Fibroblast of skin of right biceps (primary cell): ENCODE measurements around the gene PLAAT3.
"Not testable (repeated sequence)": the region's sequence is repeated elsewhere in the genome, so short reads cannot be mapped to it uniquely, and the experiment has no call there.

Experiments
- DNase-seq: peaks from one replicate; pipeline ENCODE4 v3.0.0-alpha.2; 2013

Gene PLAAT3

GRCh38 chr11:63564784-63565350, 49.4 kb downstream of the PLAAT3 start:
- DNase-seq, result no peak

- no peak for DNase-seq
Observed at GRCh38 chr11:63564056-63564774, 50.0 kb downstream of the PLAAT3 start.

DNA sequence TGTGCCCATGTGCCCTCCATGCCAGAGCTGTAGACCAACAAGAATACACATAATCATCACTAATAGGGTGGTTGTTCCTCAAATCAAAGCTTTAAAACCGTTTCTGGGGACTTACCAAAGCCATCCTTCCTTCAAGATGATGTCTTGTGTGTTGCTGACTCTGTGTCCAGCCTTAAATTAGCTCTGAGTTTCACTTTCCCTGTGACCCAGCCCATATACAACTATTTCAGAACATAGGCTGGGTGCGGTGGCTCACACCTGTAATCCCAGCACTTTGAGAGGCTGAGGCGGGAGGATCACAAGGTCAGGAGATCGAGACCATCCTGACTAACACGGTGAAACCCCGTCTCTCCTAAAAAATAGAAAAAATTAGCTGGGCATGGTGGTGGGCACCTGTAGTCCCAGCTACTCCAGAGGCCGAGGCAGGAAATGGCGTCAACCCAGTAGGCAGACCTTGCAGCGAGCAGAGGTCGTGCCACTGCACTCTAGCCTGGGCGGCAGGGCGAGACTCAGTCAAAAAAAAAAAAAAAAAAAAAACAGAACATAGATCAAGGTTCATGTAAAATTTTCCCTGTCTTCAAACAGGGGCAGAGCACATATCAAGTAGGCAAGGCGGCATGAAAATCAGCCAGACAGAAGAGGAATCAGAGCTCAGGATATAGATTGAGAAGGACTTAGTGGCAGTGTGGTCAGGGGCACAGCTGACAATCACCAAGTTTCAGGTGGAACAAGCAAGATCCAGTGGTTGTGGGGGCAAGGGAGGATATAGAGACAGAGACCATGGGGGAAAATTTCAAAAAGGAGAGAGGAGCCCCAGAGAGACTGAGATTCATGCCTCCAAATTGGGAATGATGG, 50.8 kb downstream of the PLAAT3 start, which contains the start of gene PLAAT2:
Gene PLAAT2, minus strand, starts transcription at position 179 of the 855 bp plus-strand sequence. Its CDS starts 55 bp downstream, at position 124.
- DNase-seq, result no peak

- DNase-seq, result no peak
Observed at GRCh38 chr11:63560506-63561180, 53.6 kb downstream of the PLAAT3 start.

DNA sequence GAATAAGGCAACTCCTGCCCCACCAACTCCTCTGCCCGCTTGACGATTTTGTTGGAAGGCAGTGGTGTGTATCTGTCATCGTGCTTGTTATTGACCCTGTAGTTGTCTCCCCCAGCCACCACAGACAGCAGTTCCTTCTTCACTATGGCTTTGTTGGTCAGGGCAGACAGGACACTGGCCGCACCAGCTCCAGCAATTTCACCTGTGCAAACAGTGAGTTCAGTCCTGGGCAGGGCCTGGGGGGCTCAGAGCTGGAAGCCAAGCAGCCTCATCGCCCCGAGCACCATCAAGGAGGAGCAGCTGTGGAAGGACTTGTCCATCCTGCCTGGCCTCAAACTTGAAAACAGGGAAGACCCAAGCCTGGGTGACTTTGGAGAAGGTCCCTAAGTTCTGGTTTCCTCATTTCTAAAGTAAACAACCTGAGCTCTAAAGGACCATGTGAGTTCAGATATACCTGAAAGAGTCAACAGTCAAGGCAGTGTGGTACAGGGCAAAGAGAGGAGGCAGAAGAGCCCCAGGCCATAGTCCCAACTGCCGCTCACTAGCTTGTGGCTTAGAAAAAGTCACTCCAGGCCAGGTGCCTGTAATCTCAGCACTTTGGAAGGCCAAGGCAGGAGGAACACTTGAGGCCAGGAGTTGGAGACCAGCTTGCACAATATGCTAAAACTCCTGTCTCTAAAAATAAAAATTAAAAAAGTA, 55.6 kb downstream of the PLAAT3 start:
- DNase-seq, result no peak

- no peak for DNase-seq
Observed at GRCh38 chr11:63557570-63557969, 56.7 kb downstream of the PLAAT3 start.

DNA sequence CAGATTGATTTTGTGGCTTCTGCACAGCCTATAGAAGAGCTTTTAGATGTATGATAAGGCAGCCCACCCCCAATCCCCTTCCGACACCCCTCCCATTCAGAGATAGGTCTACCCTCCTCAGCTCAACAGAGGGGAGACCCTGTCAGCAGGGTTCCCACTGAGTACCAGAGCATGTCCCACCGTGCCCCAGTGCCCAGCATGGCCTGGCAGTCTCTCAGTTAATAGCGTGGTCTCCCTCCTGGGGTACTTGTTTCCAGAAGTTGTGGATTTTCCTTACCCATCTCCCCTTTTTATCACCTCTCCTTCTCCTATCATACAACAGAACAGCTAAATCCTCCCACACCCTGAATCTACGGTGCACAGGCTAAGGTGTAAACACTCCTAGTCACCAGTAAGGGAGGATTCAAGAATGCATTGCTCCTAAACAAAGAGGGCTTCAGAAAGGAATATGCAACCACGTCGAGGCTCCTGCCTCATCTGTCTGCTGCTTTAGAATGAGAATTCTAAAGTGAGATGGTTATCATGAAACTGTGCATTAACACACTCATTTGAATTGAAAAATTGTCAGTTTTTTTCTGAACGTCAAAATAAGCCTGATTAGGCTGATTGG, 57.7 kb downstream of the PLAAT3 start:
- DNase-seq, result no peak

DNA sequence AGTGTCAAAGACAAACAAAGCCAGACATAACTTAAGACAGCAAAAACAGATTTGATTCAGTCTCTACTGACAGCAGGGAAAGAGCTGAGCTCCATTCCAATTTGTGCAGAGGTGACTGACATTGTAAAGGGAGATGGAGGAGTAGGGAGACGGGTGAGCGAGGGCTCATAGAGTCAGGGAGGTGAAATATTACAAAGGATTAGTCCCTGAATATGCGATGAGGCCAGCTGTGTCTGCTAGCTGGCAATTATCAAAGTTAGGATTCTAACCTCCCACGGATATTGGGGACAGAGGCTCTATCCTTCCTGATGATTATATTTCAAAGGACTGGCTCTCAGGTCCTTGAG, 59.4 kb downstream of the PLAAT3 start:
- DNase-seq, result no peak

- DNase-seq, result peak; percentile 59
Observed at GRCh38 chr11:63553759-63554158, 60.5 kb downstream of the PLAAT3 start.

- no peak for DNase-seq
Observed at GRCh38 chr11:63552921-63553320, 61.3 kb downstream of the PLAAT3 start.

DNA sequence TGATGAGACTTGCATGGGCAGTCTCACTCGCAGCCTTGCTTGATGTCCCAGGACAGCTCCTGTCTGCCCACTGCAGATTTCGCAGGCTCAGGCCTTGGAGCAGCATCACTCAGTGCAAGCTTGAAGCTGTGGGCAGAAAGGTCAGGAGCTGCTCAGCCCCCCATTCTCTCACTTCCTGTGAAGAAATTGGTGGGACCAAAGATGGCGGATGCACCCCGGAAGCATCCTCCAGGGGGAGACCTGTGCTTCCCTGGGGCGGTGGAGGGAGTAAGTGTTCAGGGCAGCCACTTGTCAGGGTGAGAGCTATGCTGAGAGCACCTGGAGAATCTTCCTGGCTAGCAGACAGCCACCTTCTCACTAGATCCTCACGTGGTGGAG, 62.4 kb downstream of the PLAAT3 start:
- DNase-seq, result no peak

GRCh38 chr11:63551091-63551888, 62.9 kb downstream of the PLAAT3 start:
- DNase-seq, result no peak

DNA sequence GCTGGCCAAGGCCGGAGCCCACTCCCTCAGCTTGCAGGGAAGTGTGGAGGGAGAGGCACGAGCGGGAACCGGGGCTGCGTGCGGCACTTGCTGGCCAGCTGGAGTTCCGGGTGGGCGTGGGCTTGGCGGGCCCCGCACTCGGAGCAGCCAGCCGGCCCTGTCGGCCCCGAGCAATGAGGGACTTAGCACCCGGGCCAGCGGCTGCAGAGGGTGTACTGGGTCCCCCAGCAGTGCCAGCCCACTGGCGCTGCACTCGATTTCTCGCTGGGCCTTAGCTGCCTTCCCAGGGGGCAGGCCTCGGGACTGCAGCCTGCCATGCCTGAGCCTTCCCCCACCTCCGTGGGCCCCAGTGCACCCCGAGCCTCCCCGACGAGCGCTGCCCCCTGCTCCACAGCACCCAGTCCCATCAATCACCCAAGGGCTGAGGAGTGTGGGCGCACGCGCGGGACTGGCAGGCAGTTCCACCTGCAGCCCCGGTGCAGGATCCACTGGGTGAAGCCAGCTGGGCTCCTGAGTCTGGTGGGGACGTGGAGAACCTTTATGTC, 64.0 kb downstream of the PLAAT3 start:
- not testable (repeated sequence) for DNase-seq

- no peak for DNase-seq
Observed at GRCh38 chr11:63549411-63549810, 64.8 kb downstream of the PLAAT3 start.

GRCh38 chr11:63548178-63548577, 66.1 kb downstream of the PLAAT3 start:
- no peak for DNase-seq

- DNase-seq, result no peak
Observed at GRCh38 chr11:63547061-63547460, 67.2 kb downstream of the PLAAT3 start.

DNA sequence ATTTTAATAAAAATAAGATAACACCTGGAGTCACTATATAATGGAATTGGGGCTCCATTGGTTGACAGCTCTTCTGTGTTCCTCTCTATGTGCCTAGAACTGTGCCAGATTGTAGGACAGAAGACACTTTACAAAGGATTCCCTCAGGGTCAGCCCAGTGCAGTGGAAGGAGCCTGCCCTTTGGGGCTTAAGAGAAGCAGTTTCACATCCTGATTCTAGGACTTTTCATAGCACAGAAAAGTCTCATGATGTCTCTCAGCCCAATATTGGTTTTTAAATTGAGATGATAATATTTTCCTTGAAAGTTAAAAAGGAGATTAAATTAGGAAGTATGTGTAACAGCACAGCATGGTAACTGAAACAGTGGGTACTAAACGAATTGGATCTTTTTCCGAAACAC, 70.5 kb downstream of the PLAAT3 start:
- DNase-seq, result no peak

- not testable (repeated sequence) for DNase-seq
Observed at GRCh38 chr11:63542506-63542905, 71.7 kb downstream of the PLAAT3 start.

- peak; percentile 42 for DNase-seq
Observed at GRCh38 chr11:63537293-63538101, 76.7 kb downstream of the PLAAT3 start.

DNA sequence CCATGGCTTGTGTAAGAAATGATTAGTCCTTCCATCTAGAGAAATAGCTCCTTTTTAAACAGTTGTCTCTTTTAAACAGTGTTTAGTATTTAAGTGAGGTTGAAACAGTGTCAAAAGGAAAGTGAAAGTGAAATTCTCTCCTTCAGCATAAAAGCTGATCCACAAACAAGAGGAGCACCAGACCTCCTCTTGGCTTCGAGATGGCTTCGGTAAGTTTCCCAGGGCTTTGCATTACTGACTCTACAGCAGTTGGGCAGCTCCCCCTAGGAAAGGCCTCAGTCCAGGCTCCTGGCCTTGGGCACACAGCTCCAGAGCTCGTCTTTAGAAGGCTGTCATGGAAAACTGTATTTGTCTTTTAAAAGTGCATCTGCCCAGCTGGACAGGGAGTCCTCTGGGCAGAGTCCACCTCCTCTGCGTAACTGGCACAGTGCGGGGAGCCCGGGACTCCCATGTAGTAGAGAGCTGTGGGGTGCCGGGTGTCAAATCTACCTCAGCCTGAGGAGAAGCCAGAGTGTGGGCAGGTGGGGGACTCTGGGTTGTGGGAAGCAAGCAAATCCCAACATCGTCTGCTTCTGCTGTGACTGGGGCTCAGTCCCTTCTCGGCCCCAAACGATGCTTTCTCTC, 77.5 kb downstream of the PLAAT3 start, which contains the start of gene PLAAT4:
Gene PLAAT4, plus strand, starts transcription at position 140 of the 624 bp plus-strand sequence. Its CDS starts 61 bp downstream, at position 201.
- peak; percentile 34 for DNase-seq
